ENCODE data around the gene PCDHGB6.
"Not testable (repeated sequence)": the region's sequence is repeated elsewhere in the genome, so short reads cannot be mapped to it uniquely, and the experiment has no call there.

PCDHGB6 gene

DNA sequence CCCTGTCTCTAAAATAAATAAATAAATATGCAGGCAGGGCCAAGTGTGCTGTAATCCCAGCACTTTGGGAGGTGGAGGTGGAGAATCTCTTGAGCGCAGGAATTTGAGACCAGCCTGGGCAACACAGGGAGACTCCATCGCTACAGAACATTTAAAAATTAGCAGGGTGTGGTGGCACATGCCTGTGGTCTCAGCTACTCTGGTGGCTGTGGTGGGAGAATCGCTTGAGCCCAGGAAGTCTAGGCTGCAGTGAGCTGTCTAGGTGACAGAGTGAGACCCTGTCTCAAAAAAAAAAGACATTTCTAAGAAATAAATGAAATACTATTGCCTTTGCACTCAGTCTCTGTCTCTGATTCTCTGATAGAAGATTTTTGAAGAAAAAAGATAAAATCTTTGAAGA is 3.8 kb downstream of the PCDHGB6 start:
- POLR2A ChIA-PET: no interaction called here
- TF ChIP-seq ZNF138 (tag by site-specific recombination; IDR thresholded peaks at IDR 0.05; ENCODE audit: borderline replicate concordance): no peak
- no peaks in the 10 kb centered on the region for H3K9me3 ChIP-seq (ENCODE audit: control insufficient read depth, insufficient read depth, low read depth, low read length)
- H3K27ac ChIP-seq (ENCODE audit: extremely low read depth, low read depth, low read length): no peak overlapping the region
- CTCF ChIA-PET: interaction anchor here (0.6 to 1.5 kb wide), 2 partner anchors 10 to 726 kb away, joined by 4 to 6 read pairs; partner anchors contain the start of gene PCDHGA11
- no peaks in the 10 kb centered on the region for H3K36me3 ChIP-seq (ENCODE audit: control insufficient read depth in 2 of 2, insufficient read depth in 1 of 2, low read length in 2 of 2)
- H3K4me1 ChIP-seq (ENCODE audit: control insufficient read depth, insufficient read depth, low read length): no peaks in the 10 kb centered on the region
- no peak overlapping the region for H3K4me3 ChIP-seq (ENCODE audit: low read depth, low read length)

DNA sequence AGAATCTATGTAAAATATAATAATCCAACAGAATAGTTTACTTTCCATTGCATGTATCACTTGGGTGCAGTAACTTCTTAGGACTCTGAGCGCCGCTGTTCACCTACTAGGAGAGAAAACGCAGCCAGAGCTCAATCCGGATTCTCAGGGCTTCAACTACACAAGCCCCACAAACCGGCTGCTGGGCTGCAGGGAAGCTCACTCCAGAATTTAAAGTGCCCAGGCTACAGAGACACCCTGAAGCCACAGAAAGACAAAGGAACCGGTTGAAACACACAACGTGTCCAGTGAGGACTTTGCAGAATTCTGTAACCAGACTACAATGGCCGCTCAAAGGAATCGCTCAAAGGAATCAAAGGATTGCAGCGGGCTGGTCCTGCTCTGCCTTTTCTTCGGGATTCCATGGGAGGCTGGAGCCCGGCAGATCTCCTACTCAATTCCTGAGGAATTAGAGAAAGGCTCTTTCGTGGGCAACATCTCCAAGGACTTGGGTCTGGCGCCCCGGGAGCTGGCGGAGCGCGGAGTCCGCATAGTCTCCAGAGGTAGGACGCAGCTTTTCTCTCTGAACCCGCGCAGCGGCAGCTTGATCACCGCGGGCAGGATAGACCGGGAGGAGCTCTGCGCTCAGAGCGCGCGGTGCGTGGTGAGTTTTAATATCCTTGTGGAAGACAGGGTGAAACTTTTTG is 5.2 kb downstream of the PCDHGB6 start, which contains the start of gene PCDHGA10:
Gene PCDHGA10 (plus strand): TSS at position 134 of the 686 bp plus-strand sequence. CDS start 189 bp downstream, at position 323.
- POLR2A ChIA-PET: no interaction called here
- Histone ChIP-seq H3K9me3 (ENCODE audit: control insufficient read depth, insufficient read depth, low read depth, low read length) (no peaks in the 10 kb centered on the region), H3K4me1 (ENCODE audit: control insufficient read depth, insufficient read depth, low read length) (no peaks in the 10 kb centered on the region), H3K4me3 (ENCODE audit: low read depth, low read length) (no peak within 1 kb of the TSS), H3K36me3 (ENCODE audit: control insufficient read depth in 2 of 2, insufficient read depth in 1 of 2, low read length in 2 of 2) (no peaks in the 10 kb centered on the region), H3K27ac (ENCODE audit: extremely low read depth, low read depth, low read length) (no peak within 1 kb of the TSS)
- TF ChIP-seq GLIS2 (tag by site-specific recombination; IDR thresholded peaks at IDR 0.05): no peak
- CTCF ChIA-PET: interaction anchor here (0.6 to 3.2 kb wide), 15 partner anchors 15 to 364 kb away, joined by 3 to 14 read pairs (median 3); partner anchors contain the start of genes PCDHGA12 and PCDHGB5

DNA sequence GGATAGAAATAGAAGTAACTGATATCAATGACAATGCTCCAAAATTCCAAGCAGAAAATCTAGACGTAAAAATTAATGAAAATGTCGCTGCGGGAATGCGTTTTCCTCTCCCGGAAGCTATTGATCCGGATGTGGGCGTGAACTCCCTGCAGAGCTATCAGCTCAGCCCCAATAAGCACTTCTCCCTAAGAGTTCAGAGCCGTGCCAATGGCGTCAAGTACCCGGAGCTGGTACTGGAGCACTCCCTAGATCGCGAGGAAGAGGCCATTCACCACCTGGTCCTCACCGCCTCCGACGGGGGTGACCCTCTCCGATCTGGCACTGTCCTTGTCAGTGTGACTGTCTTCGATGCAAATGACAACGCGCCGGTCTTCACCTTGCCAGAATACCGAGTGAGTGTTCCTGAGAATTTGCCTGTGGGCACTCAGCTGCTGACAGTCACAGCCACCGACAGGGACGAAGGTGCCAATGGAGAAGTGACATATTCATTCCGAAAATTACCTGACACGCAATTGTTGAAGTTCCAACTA is 5.8 kb downstream of the PCDHGB6 start:
- TF ChIP-seq, protein P1, sequence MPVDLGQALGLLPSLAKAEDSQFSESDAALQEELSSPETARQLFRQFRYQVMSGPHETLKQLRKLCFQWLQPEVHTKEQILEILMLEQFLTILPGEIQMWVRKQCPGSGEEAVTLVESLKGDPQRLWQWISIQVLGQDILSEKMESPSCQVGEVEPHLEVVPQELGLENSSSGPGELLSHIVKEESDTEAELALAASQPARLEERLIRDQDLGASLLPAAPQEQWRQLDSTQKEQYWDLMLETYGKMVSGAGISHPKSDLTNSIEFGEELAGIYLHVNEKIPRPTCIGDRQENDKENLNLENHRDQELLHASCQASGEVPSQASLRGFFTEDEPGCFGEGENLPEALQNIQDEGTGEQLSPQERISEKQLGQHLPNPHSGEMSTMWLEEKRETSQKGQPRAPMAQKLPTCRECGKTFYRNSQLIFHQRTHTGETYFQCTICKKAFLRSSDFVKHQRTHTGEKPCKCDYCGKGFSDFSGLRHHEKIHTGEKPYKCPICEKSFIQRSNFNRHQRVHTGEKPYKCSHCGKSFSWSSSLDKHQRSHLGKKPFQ (tag by site-specific recombination; IDR thresholded peaks at IDR 0.05): no peak
- TF ChIP-seq, protein P2, sequence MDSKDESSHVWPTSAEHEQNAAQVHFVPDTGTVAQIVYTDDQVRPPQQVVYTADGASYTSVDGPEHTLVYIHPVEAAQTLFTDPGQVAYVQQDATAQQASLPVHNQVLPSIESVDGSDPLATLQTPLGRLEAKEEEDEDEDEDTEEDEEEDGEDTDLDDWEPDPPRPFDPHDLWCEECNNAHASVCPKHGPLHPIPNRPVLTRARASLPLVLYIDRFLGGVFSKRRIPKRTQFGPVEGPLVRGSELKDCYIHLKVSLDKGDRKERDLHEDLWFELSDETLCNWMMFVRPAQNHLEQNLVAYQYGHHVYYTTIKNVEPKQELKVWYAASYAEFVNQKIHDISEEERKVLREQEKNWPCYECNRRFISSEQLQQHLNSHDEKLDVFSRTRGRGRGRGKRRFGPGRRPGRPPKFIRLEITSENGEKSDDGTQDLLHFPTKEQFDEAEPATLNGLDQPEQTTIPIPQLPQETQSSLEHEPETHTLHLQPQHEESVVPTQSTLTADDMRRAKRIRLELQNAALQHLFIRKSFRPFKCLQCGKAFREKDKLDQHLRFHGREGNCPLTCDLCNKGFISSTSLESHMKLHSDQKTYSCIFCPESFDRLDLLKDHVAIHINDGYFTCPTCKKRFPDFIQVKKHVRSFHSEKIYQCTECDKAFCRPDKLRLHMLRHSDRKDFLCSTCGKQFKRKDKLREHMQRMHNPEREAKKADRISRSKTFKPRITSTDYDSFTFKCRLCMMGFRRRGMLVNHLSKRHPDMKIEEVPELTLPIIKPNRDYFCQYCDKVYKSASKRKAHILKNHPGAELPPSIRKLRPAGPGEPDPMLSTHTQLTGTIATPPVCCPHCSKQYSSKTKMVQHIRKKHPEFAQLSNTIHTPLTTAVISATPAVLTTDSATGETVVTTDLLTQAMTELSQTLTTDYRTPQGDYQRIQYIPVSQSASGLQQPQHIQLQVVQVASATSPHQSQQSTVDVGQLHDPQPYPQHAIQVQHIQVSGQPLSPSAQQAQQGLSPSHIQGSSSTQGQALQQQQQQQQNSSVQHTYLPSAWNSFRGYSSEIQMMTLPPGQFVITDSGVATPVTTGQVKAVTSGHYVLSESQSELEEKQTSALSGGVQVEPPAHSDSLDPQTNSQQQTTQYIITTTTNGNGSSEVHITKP (tag by site-specific recombination; IDR thresholded peaks at IDR 0.05): no peak
- ChIA-PET CTCF (interaction anchor here (0.6 to 3.2 kb wide), 13 partner anchors 16 to 364 kb away, joined by 3 to 14 read pairs (median 5); partner anchors contain the start of genes PCDHGA12 and PCDHGB5), POLR2A (no interaction called here)
- Histone ChIP-seq H3K36me3 (ENCODE audit: control insufficient read depth in 2 of 2, insufficient read depth in 1 of 2, low read length in 2 of 2) (no peaks in the 10 kb centered on the region), H3K9me3 (ENCODE audit: control insufficient read depth, insufficient read depth, low read depth, low read length) (no peaks in the 10 kb centered on the region), H3K4me3 (ENCODE audit: low read depth, low read length) (no peak overlapping the region), H3K27ac (ENCODE audit: extremely low read depth, low read depth, low read length) (no peak overlapping the region), H3K4me1 (ENCODE audit: control insufficient read depth, insufficient read depth, low read length) (no peaks in the 10 kb centered on the region)

DNA sequence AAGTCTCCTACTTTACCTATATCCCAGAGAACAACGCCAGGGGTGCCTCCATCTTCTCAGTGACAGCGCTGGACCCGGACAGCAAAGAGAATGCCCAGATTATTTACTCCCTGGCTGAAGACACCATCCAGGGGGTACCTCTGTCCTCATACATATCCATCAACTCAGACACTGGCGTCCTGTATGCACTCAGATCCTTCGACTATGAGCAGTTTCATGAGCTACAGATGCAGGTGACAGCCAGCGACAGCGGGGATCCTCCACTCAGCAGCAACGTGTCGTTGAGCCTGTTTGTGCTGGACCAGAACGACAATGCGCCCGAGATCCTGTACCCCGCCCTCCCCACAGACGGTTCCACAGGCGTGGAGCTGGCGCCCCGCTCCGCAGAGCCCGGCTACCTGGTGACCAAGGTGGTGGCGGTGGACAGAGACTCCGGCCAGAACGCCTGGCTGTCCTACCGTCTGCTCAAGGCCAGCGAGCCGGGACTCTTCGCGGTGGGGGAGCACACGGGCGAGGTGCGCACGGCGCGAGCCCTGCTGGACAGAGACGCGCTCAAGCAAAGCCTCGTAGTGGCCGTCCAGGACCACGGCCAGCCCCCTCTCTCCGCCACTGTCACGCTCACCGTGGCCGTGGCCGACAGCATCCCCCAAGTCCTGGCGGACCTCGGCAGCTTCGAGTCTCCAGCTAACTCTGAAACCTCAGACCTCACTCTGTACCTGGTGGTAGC is 6.9 kb downstream of the PCDHGB6 start:
- POLR2A ChIA-PET; H3K4me3 ChIP-seq (ENCODE audit: low read depth, low read length): not testable (repeated sequence)

DNA sequence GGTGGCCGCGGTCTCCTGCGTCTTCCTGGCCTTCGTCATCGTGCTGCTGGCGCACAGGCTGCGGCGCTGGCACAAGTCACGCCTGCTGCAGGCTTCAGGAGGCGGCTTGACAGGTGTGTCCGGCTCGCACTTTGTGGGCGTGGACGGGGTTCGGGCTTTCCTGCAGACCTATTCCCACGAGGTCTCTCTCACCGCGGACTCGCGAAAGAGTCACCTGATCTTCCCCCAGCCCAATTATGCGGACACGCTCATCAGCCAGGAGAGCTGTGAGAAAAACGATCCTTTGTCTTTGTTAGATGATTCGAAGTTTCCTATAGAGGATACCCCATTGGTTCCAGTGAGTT is 7.4 kb downstream of the PCDHGB6 start:
- H3K27ac ChIP-seq (ENCODE audit: extremely low read depth, low read depth, low read length); H3K4me1 ChIP-seq (ENCODE audit: control insufficient read depth, insufficient read depth, low read length); POLR2A ChIA-PET; H3K4me3 ChIP-seq (ENCODE audit: low read depth, low read length); H3K36me3 ChIP-seq (ENCODE audit: control insufficient read depth in 2 of 2, insufficient read depth in 1 of 2, low read length in 2 of 2); CTCF ChIA-PET; H3K9me3 ChIP-seq (ENCODE audit: control insufficient read depth, insufficient read depth, low read depth, low read length): not testable (repeated sequence)

More for the DNA sequence above, 6.9 kb downstream of the PCDHGB6 start:
- not testable (repeated sequence) for H3K4me1 ChIP-seq (ENCODE audit: control insufficient read depth, insufficient read depth, low read length); H3K27ac ChIP-seq (ENCODE audit: extremely low read depth, low read depth, low read length); H3K9me3 ChIP-seq (ENCODE audit: control insufficient read depth, insufficient read depth, low read depth, low read length); H3K36me3 ChIP-seq (ENCODE audit: control insufficient read depth in 2 of 2, insufficient read depth in 1 of 2, low read length in 2 of 2)
- CTCF ChIA-PET: interaction anchor here (1.0 to 3.2 kb wide), 4 partner anchors 17 to 143 kb away, joined by 4 to 14 read pairs (median 8); no protein-coding TSS in a partner anchor

DNA sequence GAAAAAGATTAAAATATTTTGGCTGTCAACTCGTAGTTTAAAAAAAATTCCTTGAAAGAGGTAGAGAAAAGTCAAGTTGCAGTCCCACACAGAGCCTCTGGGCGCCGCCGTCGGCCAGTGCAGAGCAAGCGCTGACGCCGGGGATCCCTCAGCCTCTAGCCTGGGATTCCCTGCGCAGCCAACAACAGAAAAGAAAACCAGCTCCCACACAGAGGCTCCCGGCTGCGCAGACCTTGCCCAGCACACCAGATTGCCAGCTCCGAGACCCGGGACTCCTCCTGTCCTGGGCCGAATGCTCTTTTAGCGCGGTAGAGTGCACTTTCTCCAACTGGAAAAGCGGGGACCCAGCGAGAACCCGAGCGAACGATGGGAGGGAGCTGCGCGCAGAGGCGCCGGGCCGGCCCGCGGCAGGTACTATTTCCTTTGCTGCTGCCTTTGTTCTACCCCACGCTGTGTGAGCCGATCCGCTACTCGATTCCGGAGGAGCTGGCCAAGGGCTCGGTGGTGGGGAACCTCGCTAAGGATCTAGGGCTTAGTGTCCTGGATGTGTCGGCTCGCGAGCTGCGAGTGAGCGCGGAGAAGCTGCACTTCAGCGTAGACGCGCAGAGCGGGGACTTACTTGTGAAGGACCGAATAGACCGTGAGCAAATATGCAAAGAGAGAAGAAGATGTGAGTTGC is 9.8 kb downstream of the PCDHGB6 start, which contains the start of gene PCDHGB7:
Gene PCDHGB7 (plus strand): TSS at position 184 of the 679 bp plus-strand sequence. CDS start 183 bp downstream, at position 367.
- H3K36me3 ChIP-seq (ENCODE audit: control insufficient read depth in 2 of 2, insufficient read depth in 1 of 2, low read length in 2 of 2); POLR2A ChIA-PET; H3K27ac ChIP-seq (ENCODE audit: extremely low read depth, low read depth, low read length); H3K4me1 ChIP-seq (ENCODE audit: control insufficient read depth, insufficient read depth, low read length); H3K9me3 ChIP-seq (ENCODE audit: control insufficient read depth, insufficient read depth, low read depth, low read length): not testable (repeated sequence)
- CTCF ChIA-PET: interaction anchor here (0.6 to 7.0 kb wide), 20 partner anchors 10 to 552 kb away, joined by 3 to 160 read pairs (median 4); partner anchors contain the start of genes PCDHA11, PCDHGA1, PCDHGB1 and PCDHGB3
- peak within 1 kb of the TSS; percentile 16; the same call in 1 of the 2 replicates for H3K4me3 ChIP-seq (ENCODE audit: low read depth, low read length)
